HL-60 (cell line): ENCODE results near the gene USH1C.

ENCODE experiments used
- DNase-seq, 2 experiments: peaks; one replicate each; pipeline ENCODE4 v3.0.0-alpha.2; 2010 to 2020; ENCODE audit warnings: low read depth in 1 of 2, low spot score in 1 of 2
- H3K27ac ChIP-seq: fragments of 250-450 bp; sonication (Bioruptor Pico); replicated peaks from 2 replicates; pipeline ENCODE4 v1.5.1; 2020; ENCODE audit warnings: mild to moderate bottlenecking, moderate library complexity
- H3K27me3 ChIP-seq: fragments of 250-450 bp; sonication (Bioruptor Pico); 2 replicates; pipeline ENCODE4 v1.5.1; 2021; ENCODE audit warnings: mild to moderate bottlenecking, moderate library complexity; ENCODE audit not compliant: insufficient read depth, poor library complexity, severe bottlenecking
- H3K4me3 ChIP-seq: replicated peaks from 2 replicates; pipeline ENCODE4 v1.5.1; 2011; ENCODE audit warnings: mild to moderate bottlenecking, control low read depth, low read length; ENCODE audit not compliant: insufficient read depth
- GABPA ChIP-seq: IDR thresholded peaks from 2 replicates; pipeline ENCODE4 v1.6.1; 2012; ENCODE audit warnings: low read depth
- POLR2AphosphoS5 ChIP-seq: IDR thresholded peaks from 2 replicates; pipeline ENCODE4 v1.6.1; 2012; ENCODE audit warnings: low read depth
- REST ChIP-seq: IDR thresholded peaks from 2 replicates; pipeline ENCODE4 v1.6.1; 2012; ENCODE audit warnings: low read depth; ENCODE audit not compliant: insufficient replicate concordance
- SPI1 ChIP-seq: IDR thresholded peaks from 2 replicates; pipeline ENCODE4 v1.6.1; 2012; ENCODE audit warnings: low read depth, mild to moderate bottlenecking, borderline replicate concordance
- TF ChIP-seq, protein P1 (sequence below): IDR thresholded peaks from one replicate; pipeline ENCODE4 v1.5.1; 2011; ENCODE audit warnings: low read length, control low read depth, inconsistent platforms; ENCODE audit not compliant: insufficient read depth

USH1C gene

GRCh38 chr11:17547051-17547577 lies 2.9 kb upstream of the USH1C start, which contains the start of gene OTOG:
TSS of gene OTOG (plus strand) at chr11:17547259. CDS start at chr11:17547373, 114 bp downstream.
- no peak for TF ChIP-seq POLR2AphosphoS5
- no peak for DNase-seq
- Histone ChIP-seq H3K27me3 (peaks cover 13% of the 10 kb centered on the region), H3K4me3 (no peak within 1 kb of the TSS), H3K27ac (no peak within 1 kb of the TSS)

DNA sequence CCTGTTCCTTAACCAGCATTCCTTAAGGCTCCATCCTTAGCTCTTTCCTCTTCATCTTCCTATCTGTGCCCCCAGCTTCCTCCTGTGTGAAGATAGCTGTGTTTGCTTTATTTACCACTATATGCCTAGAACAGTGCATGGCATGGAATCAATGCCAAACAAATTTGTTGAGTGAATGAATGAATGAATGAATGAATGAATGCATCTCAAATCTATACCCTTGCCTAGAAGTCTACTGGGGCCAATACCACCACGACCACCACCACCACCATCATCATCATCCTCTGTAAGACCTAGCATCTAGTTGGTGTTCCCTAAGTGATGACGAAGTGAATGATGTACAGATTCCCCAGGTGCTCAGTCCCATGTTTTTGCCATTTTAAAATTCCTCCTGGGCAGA lies 2.0 kb upstream of the USH1C start:
- peaks cover 13% of the 10 kb centered on the region for H3K27me3 ChIP-seq
- no peak overlapping the region for H3K27ac ChIP-seq
- TF ChIP-seq REST (no peak), POLR2AphosphoS5 (no peak), SPI1 (no peak), GABPA (no peak)
- TF ChIP-seq, protein P1, sequence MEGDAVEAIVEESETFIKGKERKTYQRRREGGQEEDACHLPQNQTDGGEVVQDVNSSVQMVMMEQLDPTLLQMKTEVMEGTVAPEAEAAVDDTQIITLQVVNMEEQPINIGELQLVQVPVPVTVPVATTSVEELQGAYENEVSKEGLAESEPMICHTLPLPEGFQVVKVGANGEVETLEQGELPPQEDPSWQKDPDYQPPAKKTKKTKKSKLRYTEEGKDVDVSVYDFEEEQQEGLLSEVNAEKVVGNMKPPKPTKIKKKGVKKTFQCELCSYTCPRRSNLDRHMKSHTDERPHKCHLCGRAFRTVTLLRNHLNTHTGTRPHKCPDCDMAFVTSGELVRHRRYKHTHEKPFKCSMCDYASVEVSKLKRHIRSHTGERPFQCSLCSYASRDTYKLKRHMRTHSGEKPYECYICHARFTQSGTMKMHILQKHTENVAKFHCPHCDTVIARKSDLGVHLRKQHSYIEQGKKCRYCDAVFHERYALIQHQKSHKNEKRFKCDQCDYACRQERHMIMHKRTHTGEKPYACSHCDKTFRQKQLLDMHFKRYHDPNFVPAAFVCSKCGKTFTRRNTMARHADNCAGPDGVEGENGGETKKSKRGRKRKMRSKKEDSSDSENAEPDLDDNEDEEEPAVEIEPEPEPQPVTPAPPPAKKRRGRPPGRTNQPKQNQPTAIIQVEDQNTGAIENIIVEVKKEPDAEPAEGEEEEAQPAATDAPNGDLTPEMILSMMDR, result no peak
- DNase-seq, result no peak
- no peak overlapping the region for H3K4me3 ChIP-seq

- H3K27me3 ChIP-seq, result peaks cover 16% of the 10 kb centered on the region
- DNase-seq, result no peak
- TF ChIP-seq, protein P1, result no peak
- no peak for TF ChIP-seq REST
- TF ChIP-seq SPI1, result no peak
- no peak for TF ChIP-seq GABPA
- no peak for TF ChIP-seq POLR2AphosphoS5
- H3K27ac ChIP-seq, result no peak overlapping the region
- H3K4me3 ChIP-seq, result no peak overlapping the region
Measured at GRCh38 chr11:17543574-17544180, 539 bp downstream of the USH1C start.

- DNase-seq, result no peak
- no peak overlapping the region for H3K4me3 ChIP-seq
- TF ChIP-seq POLR2AphosphoS5, result no peak
- TF ChIP-seq REST, result no peak
- TF ChIP-seq, protein P1, result no peak
- no peak for TF ChIP-seq SPI1
- no peak for TF ChIP-seq GABPA
- no peak overlapping the region for H3K27ac ChIP-seq
- peaks cover 16% of the 10 kb centered on the region for H3K27me3 ChIP-seq
Measured at GRCh38 chr11:17543041-17543440, 1.2 kb downstream of the USH1C start.
